ENCODE data around the gene ZFYVE9. TPM values are rescaled to one million over a fixed set of nuclear protein-coding genes. Genes with fewer than 3 reads are reported as not detected.

ZFYVE9 gene
- polyA plus RNA-seq, 1 donor from 2014 or later: 18.1 TPM

GRCh38 chr1:52238474-52238873, 96.6 kb downstream of the ZFYVE9 start:
- H4K20me1 ChIP-seq (ENCODE audit: insufficient read depth): no peaks in the 10 kb centered on the region
- H2AFZ ChIP-seq (ENCODE audit: low read depth, low read length): no peak overlapping the region
- H3K27me3 ChIP-seq (ENCODE audit: insufficient read depth, low read depth, low read length): no peaks in the 10 kb centered on the region
- H3K4me3 ChIP-seq (ENCODE audit: low read length): no peak overlapping the region
- H3K9me3 ChIP-seq (ENCODE audit: low read length): no peaks in the 10 kb centered on the region
- H3K9ac ChIP-seq (ENCODE audit: low read length): no peak overlapping the region
- no peaks in the 10 kb centered on the region for H3K36me3 ChIP-seq (ENCODE audit: insufficient read depth, low read length)
- H3K79me2 ChIP-seq (replicated peaks; ENCODE audit: insufficient read depth, low read length): no peaks in the 10 kb centered on the region
- H3K9me2 ChIP-seq (ENCODE audit: insufficient read depth, low read length): no peaks in the 10 kb centered on the region
- H3K27ac ChIP-seq (ENCODE audit: low read length): no peak overlapping the region
- no peaks in the 10 kb centered on the region for H3F3A ChIP-seq (ENCODE audit: insufficient read depth, low read length, poor library complexity, severe bottlenecking)
- no peak overlapping the region for H3K4me2 ChIP-seq (ENCODE audit: low read length)
- TF ChIP-seq MXI1 (conservative IDR thresholded peaks at IDR 0.05; ENCODE audit: poor library complexity, severe bottlenecking): no peak
- no peak for TF ChIP-seq TAF1 (IDR thresholded peaks at IDR 0.05; ENCODE audit: low read depth)
- no peak for TF ChIP-seq SMC3 (conservative IDR thresholded peaks at IDR 0.05; ENCODE audit: poor library complexity)
- TF ChIP-seq EZH2 (IDR thresholded peaks at IDR 0.05; ENCODE audit: borderline replicate concordance, insufficient read depth, low read length, poor library complexity, severe bottlenecking): no peak
- TF ChIP-seq REST (IDR thresholded peaks at IDR 0.05; ENCODE audit: borderline replicate concordance): no peak
- TF ChIP-seq CTCF (IDR thresholded peaks at IDR 0.05; ENCODE audit: poor library complexity, severe bottlenecking): no peak
- no peak for TF ChIP-seq POLR2AphosphoS5 (IDR thresholded peaks at IDR 0.05)
- TF ChIP-seq EP300 (conservative IDR thresholded peaks at IDR 0.05; ENCODE audit: poor library complexity, severe bottlenecking): no peak
- no peak for TF ChIP-seq RAD21 (conservative IDR thresholded peaks at IDR 0.05)

GRCh38 chr1:52238887-52239707, 97.2 kb downstream of the ZFYVE9 start:
- Histone ChIP-seq H3K4me2 (ENCODE audit: low read length) (no peak overlapping the region), H3K9me3 (ENCODE audit: low read length) (no peaks in the 10 kb centered on the region), H2AFZ (ENCODE audit: low read depth, low read length) (no peak overlapping the region), H3K27ac (ENCODE audit: low read length) (no peak overlapping the region), H3K27me3 (ENCODE audit: insufficient read depth, low read depth, low read length) (no peaks in the 10 kb centered on the region), H3K9ac (ENCODE audit: low read length) (no peak overlapping the region), H3K79me2 (replicated peaks; ENCODE audit: insufficient read depth, low read length) (no peaks in the 10 kb centered on the region), H4K20me1 (ENCODE audit: insufficient read depth) (no peaks in the 10 kb centered on the region), H3K36me3 (ENCODE audit: insufficient read depth, low read length) (no peaks in the 10 kb centered on the region), H3F3A (ENCODE audit: insufficient read depth, low read length, poor library complexity, severe bottlenecking) (no peaks in the 10 kb centered on the region), H3K4me3 (ENCODE audit: low read length) (no peak overlapping the region), H3K9me2 (ENCODE audit: insufficient read depth, low read length) (no peaks in the 10 kb centered on the region)
- TF ChIP-seq POLR2AphosphoS5 (IDR thresholded peaks at IDR 0.05) (no peak), MXI1 (conservative IDR thresholded peaks at IDR 0.05; ENCODE audit: poor library complexity, severe bottlenecking) (no peak), REST (IDR thresholded peaks at IDR 0.05; ENCODE audit: borderline replicate concordance) (no peak)
